Right renal pelvis (tissue), 4 donors: ENCODE measurements around the gene GNB1. TPM values are rescaled to one million over a fixed set of nuclear protein-coding genes. Genes with fewer than 3 reads are reported as not detected.
A peak's percentile ranks its signal among the peaks of the same experiment; 100 is the strongest.

ENCODE experiments used
- DNase-seq, 4 donors: peaks; one replicate each; pipeline ENCODE4 v3.0.0-alpha.2; 2013; ENCODE audit warnings: low read depth in 4 of 4, low spot score in 3 of 4, missing footprints in 1 of 4
- polyA plus RNA-seq, 4 donors: library from polyadenylated mRNA; unstranded; fragments of 120-200 nt; gene quantifications; one replicate each; pipeline ENCODE4 v1.2.1, GENCODE V29; 2013; ENCODE audit not compliant: insufficient read length in 4 of 4

Gene GNB1
- polyA plus RNA-seq, 4 donors: 287 to 307 (median 292) TPM

GRCh38 chr1:1910651-1911331 is 19.9 kb upstream of the GNB1 start:
- no peak for DNase-seq

- no peak for DNase-seq
Observed at GRCh38 chr1:1910033-1910465, 19.2 kb upstream of the GNB1 start.

- DNase-seq: no peak
Observed at GRCh38 chr1:1908506-1908791, 17.6 kb upstream of the GNB1 start.

- DNase-seq: no peak
Observed at GRCh38 chr1:1907098-1907736, 16.3 kb upstream of the GNB1 start.

- DNase-seq: peak in 3 of 4 donors; percentile 63 to 75 (median 74)
Observed at GRCh38 chr1:1906185-1907097, 15.6 kb upstream of the GNB1 start.

GRCh38 chr1:1903224-1903623 is 12.3 kb upstream of the GNB1 start:
- DNase-seq: no peak

- no peak for DNase-seq
Observed at GRCh38 chr1:1901641-1902294, 10.9 kb upstream of the GNB1 start.

- DNase-seq: no peak
Observed at GRCh38 chr1:1900883-1901640, 10.2 kb upstream of the GNB1 start.

- no peak for DNase-seq
Observed at GRCh38 chr1:1899967-1900327, 9.1 kb upstream of the GNB1 start.

- DNase-seq: no peak
Observed at GRCh38 chr1:1899266-1899966, 8.5 kb upstream of the GNB1 start.

- DNase-seq: no peak
Observed at GRCh38 chr1:1898246-1898933, 7.5 kb upstream of the GNB1 start.

GRCh38 chr1:1895456-1896336 is 4.8 kb upstream of the GNB1 start:
- no peak for DNase-seq

GRCh38 chr1:1895060-1895418 is 4.2 kb upstream of the GNB1 start:
- DNase-seq: no peak

- no peak for DNase-seq
Observed at GRCh38 chr1:1894354-1895059, 3.6 kb upstream of the GNB1 start.

- DNase-seq: no peak
Observed at GRCh38 chr1:1893997-1894353, 3.1 kb upstream of the GNB1 start.

- no peak for DNase-seq
Observed at GRCh38 chr1:1893291-1893985, 2.6 kb upstream of the GNB1 start.

- DNase-seq: no peak
Observed at GRCh38 chr1:1892763-1893120, 1.9 kb upstream of the GNB1 start.
